SH-SY5Y (cell line): ENCODE results near the gene ANKFY1.

Source experiments
- GATA2 ChIP-seq: IDR thresholded peaks from 2 replicates; pipeline ENCODE4 v1.6.1; 2011; ENCODE audit warnings: mild to moderate bottlenecking, low read depth, low read length
- GATA3 ChIP-seq: IDR thresholded peaks from 2 replicates; pipeline ENCODE4 v1.6.1; 2011; ENCODE audit warnings: low read depth, mild to moderate bottlenecking, low read length, moderate library complexity

GRCh38 chr17:4148611-4149308, 115.0 kb downstream of the ANKFY1 start:
- TF ChIP-seq GATA2 (no peak), GATA3 (no peak)
